Loucy (cell line): ENCODE results near the gene FNDC3A.

ENCODE experiments used
- H2AFZ ChIP-seq: fragments of 200-600 bp; sonication (generic); 2 replicates; pipeline ENCODE4 v1.6.0; 2016; ENCODE audit warnings: antibody characterized with exemption, mild to moderate bottlenecking, low read length, moderate library complexity
- H3F3A ChIP-seq: fragments of 200-600 bp; 2 replicates; pipeline ENCODE4 v1.6.0; 2016; ENCODE audit warnings: antibody characterized with exemption, low read depth, mild to moderate bottlenecking
- H3K27me3 ChIP-seq: fragments of 200-600 bp; sonication (generic); 2 replicates; pipeline ENCODE4 v1.6.1; 2014; ENCODE audit warnings: low read length, mild to moderate bottlenecking; ENCODE audit not compliant: insufficient read depth, poor library complexity, severe bottlenecking
- H3K36me3 ChIP-seq: fragments of 200-600 bp; sonication (generic); 2 replicates; pipeline ENCODE4 v1.6.1; 2016; ENCODE audit warnings: low read length; ENCODE audit not compliant: insufficient read depth
- H3K4me1 ChIP-seq: fragments of 200-600 bp; sonication (generic); 2 replicates; pipeline ENCODE4 v1.5.1; 2014; ENCODE audit warnings: low read length, mild to moderate bottlenecking; ENCODE audit not compliant: insufficient read depth, poor library complexity, severe bottlenecking
- H3K4me2 ChIP-seq: fragments of 200-600 bp; sonication (generic); 2 replicates; pipeline ENCODE4 v1.6.0; 2014; ENCODE audit warnings: antibody characterized with exemption, low read length, low read depth, mild to moderate bottlenecking; ENCODE audit not compliant: poor library complexity, severe bottlenecking
- H3K4me3 ChIP-seq: fragments of 200-600 bp; sonication (generic); 2 replicates; pipeline ENCODE4 v1.5.1; 2014; ENCODE audit warnings: low read length, mild to moderate bottlenecking, mixed read lengths; ENCODE audit not compliant: poor library complexity, severe bottlenecking
- H3K79me2 ChIP-seq: fragments of 200-600 bp; sonication (generic); 2 replicates; pipeline ENCODE4 v1.6.1; 2014; ENCODE audit warnings: low read length; ENCODE audit not compliant: insufficient read depth
- H3K9ac ChIP-seq: fragments of 200-600 bp; sonication (generic); 2 replicates; pipeline ENCODE4 v1.6.0; 2014; ENCODE audit warnings: mild to moderate bottlenecking, low read depth, low read length, moderate library complexity; ENCODE audit not compliant: poor library complexity, severe bottlenecking
- H3K9me2 ChIP-seq: fragments of 200-600 bp; sonication (generic); replicated peaks from 2 replicates; pipeline ENCODE4 v1.6.1; 2016; ENCODE audit warnings: low read depth, low read length, mixed read lengths
- H3K9me3 ChIP-seq: fragments of 200-600 bp; sonication (generic); 2 replicates; pipeline ENCODE4 v1.6.1; 2014; ENCODE audit warnings: mild to moderate bottlenecking, antibody characterized with exemption, low read length, low read depth; ENCODE audit not compliant: insufficient read depth
- H4K20me1 ChIP-seq: fragments of 200-600 bp; sonication (generic); 2 replicates; pipeline ENCODE4 v1.6.0; 2014; ENCODE audit warnings: antibody characterized with exemption, low read length, mild to moderate bottlenecking; ENCODE audit not compliant: insufficient read depth, poor library complexity, severe bottlenecking
- EZH2phosphoT487 ChIP-seq: fragments of 200-600 bp; IDR thresholded peaks from 2 replicates; pipeline ENCODE4 v1.6.1; 2018; ENCODE audit warnings: antibody characterized with exemption, mild to moderate bottlenecking, moderate library complexity, borderline replicate concordance
- TF ChIP-seq, protein P1 (sequence below): fragments of 200-600 bp; sonication (generic); conservative IDR thresholded peaks from 2 replicates; pipeline ENCODE4 v1.5.1; 2014; ENCODE audit warnings: mild to moderate bottlenecking, antibody characterized with exemption, low read length

The FNDC3A gene

DNA sequence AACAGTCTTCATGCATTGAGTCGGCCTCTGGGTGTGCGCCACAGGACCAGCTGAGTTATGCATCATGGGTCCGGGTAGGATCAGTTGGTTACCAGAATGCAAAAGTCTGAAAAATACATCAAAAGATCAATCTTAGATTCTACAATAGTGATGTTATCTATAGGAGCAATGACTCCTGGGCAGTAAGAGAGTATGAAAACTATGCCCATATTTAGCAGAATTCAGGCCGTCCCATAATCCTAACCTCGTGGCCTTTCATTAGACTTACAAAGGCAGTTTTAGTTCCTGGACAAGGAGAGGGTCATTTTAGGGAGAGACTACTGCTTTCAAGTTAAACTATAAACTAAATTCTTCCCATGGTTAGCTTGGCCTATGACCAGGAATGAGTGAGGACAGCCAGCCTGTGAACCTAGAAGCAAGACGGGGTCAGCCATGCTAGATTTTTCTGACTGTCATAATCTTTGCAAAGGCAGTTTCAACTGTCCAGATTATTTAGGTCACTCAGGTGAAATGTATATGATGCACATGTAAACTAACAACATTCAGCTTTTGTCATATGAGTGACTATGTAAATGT lies 260.2 kb downstream of the FNDC3A start:
- no peaks in the 10 kb centered on the region for H3K9me3 ChIP-seq
- H3K4me1 ChIP-seq: no peaks in the 10 kb centered on the region
- no peaks in the 10 kb centered on the region for H3K79me2 ChIP-seq
- no peaks in the 10 kb centered on the region for H4K20me1 ChIP-seq
- H3K4me2 ChIP-seq: no peak overlapping the region
- TF ChIP-seq EZH2phosphoT487: no peak
- TF ChIP-seq, protein P1, sequence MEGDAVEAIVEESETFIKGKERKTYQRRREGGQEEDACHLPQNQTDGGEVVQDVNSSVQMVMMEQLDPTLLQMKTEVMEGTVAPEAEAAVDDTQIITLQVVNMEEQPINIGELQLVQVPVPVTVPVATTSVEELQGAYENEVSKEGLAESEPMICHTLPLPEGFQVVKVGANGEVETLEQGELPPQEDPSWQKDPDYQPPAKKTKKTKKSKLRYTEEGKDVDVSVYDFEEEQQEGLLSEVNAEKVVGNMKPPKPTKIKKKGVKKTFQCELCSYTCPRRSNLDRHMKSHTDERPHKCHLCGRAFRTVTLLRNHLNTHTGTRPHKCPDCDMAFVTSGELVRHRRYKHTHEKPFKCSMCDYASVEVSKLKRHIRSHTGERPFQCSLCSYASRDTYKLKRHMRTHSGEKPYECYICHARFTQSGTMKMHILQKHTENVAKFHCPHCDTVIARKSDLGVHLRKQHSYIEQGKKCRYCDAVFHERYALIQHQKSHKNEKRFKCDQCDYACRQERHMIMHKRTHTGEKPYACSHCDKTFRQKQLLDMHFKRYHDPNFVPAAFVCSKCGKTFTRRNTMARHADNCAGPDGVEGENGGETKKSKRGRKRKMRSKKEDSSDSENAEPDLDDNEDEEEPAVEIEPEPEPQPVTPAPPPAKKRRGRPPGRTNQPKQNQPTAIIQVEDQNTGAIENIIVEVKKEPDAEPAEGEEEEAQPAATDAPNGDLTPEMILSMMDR: no peak
- H3K27me3 ChIP-seq: no peaks in the 10 kb centered on the region
- H3K9me2 ChIP-seq: no peaks in the 10 kb centered on the region
- H2AFZ ChIP-seq: 0 out of 2 replicates have a peak overlapping the region, but pooled peaks have one; percentile 39
- no peaks in the 10 kb centered on the region for H3K36me3 ChIP-seq
- no peak overlapping the region for H3K9ac ChIP-seq
- H3F3A ChIP-seq: no peaks in the 10 kb centered on the region
- no peak overlapping the region for H3K4me3 ChIP-seq

DNA sequence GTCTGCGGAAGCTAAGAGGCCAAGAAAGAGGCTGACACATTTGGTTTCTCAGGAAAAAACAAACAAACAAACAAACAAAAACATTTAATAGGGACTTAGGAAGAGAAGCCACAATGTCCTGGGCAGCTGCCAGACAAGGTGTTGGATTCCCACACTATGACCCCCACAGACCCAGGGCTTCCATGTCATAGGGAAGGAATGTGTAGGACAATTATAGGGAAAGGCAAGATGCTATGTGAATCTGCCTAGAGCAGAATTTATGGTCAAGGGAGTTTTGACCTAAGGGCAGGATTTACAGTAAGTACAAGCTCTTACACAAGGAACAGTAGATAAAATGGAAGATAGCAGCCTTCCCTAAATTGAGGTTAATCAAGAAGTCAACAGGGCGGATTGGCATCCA lies 262.9 kb downstream of the FNDC3A start:
- H3F3A ChIP-seq: no peaks in the 10 kb centered on the region
- no peaks in the 10 kb centered on the region for H3K27me3 ChIP-seq
- H3K4me1 ChIP-seq: no peaks in the 10 kb centered on the region
- no peak overlapping the region for H3K4me2 ChIP-seq
- H3K9ac ChIP-seq: no peak overlapping the region
- no peaks in the 10 kb centered on the region for H3K36me3 ChIP-seq
- no peak overlapping the region for H2AFZ ChIP-seq
- no peak overlapping the region for H3K4me3 ChIP-seq
- H3K9me2 ChIP-seq: no peaks in the 10 kb centered on the region
- H3K9me3 ChIP-seq: no peaks in the 10 kb centered on the region
- TF ChIP-seq, protein P1: no peak
- no peak for TF ChIP-seq EZH2phosphoT487
- H3K79me2 ChIP-seq: no peaks in the 10 kb centered on the region
- H4K20me1 ChIP-seq: no peaks in the 10 kb centered on the region

DNA sequence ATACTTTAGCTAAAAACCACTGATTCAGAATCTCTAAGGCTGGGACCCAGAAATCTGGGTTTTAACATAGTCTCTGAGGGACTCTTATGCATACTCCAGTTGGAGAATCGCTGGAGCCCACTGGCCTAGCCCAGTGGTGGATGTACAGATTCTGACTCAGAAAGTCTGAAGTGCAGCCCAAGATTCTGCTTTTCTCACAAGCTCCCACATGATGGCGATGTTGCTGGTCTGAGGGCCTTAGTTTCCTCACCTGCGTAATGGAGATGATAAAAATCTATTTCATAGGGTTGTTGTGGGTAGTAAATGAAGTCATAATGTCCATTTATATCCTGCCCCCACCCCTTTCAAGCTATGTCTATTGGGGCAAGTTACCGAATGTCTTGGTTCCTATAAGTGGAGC lies 264.3 kb downstream of the FNDC3A start:
- Histone ChIP-seq H3K4me1 (no peaks in the 10 kb centered on the region), H3K9me2 (no peaks in the 10 kb centered on the region), H3K36me3 (no peaks in the 10 kb centered on the region), H3K27me3 (no peaks in the 10 kb centered on the region), H3K79me2 (no peaks in the 10 kb centered on the region), H3K4me2 (no peak overlapping the region), H4K20me1 (no peaks in the 10 kb centered on the region), H3K4me3 (no peak overlapping the region), H2AFZ (no peak overlapping the region), H3F3A (no peaks in the 10 kb centered on the region), H3K9ac (no peak overlapping the region), H3K9me3 (no peaks in the 10 kb centered on the region)
- TF ChIP-seq, protein P1: peak; percentile 84
- no peak for TF ChIP-seq EZH2phosphoT487
